Neural cell (in vitro differentiated cells): ENCODE data around the gene CEP97.
"Not testable (repeated sequence)": the region's sequence is repeated elsewhere in the genome, so short reads cannot be mapped to it uniquely, and the experiment has no call there.

ENCODE experiments used
- CTCF ChIP-seq: fragments of 450-650 bp; IDR thresholded peaks from 2 replicates; pipeline ENCODE4 v1.5.1; 2014; ENCODE audit warnings: antibody characterized with exemption, mild to moderate bottlenecking, moderate library complexity; ENCODE audit not compliant: poor library complexity, severe bottlenecking
- EP300 ChIP-seq: fragments of 450-650 bp; conservative IDR thresholded peaks from 2 replicates; pipeline ENCODE4 v1.6.1; 2014; ENCODE audit warnings: antibody characterized with exemption, mild to moderate bottlenecking, moderate library complexity; ENCODE audit not compliant: poor library complexity, severe bottlenecking
- EZH2 ChIP-seq: fragments of 200-600, 300-800 bp; shearing (Covaris generic), sonication (generic); IDR thresholded peaks from 2 replicates; pipeline ENCODE4 v1.6.1; 2014; ENCODE audit warnings: antibody characterized with exemption, low read length, borderline replicate concordance, mild to moderate bottlenecking; ENCODE audit not compliant: insufficient read depth, poor library complexity, severe bottlenecking
- POLR2AphosphoS5 ChIP-seq: IDR thresholded peaks from 2 replicates; pipeline ENCODE4 v1.6.1; 2012
- SMC3 ChIP-seq: fragments of 450-650 bp; conservative IDR thresholded peaks from 2 replicates; pipeline ENCODE4 v1.6.1; 2014; ENCODE audit warnings: antibody characterized with exemption, mild to moderate bottlenecking, moderate library complexity; ENCODE audit not compliant: poor library complexity

- not testable (repeated sequence) for TF ChIP-seq CTCF, EZH2, SMC3, EP300, POLR2AphosphoS5
Observed at GRCh38 chr3:101678837-101679236, 45.6 kb upstream of the CEP97 start.
